ENCODE results near the gene FIS1. TPM values are rescaled to one million over a fixed set of nuclear protein-coding genes. Genes with fewer than 3 reads are reported as not detected.
A peak's percentile ranks its signal among the peaks of the same experiment; 100 is the strongest.
"Not testable (repeated sequence)": the region's sequence is repeated elsewhere in the genome, so short reads cannot be mapped to it uniquely, and the experiment has no call there.

Gene FIS1
- polyA plus RNA-seq, 6 donors from 2014 or later: 221 to 266 (median 244) TPM

DNA sequence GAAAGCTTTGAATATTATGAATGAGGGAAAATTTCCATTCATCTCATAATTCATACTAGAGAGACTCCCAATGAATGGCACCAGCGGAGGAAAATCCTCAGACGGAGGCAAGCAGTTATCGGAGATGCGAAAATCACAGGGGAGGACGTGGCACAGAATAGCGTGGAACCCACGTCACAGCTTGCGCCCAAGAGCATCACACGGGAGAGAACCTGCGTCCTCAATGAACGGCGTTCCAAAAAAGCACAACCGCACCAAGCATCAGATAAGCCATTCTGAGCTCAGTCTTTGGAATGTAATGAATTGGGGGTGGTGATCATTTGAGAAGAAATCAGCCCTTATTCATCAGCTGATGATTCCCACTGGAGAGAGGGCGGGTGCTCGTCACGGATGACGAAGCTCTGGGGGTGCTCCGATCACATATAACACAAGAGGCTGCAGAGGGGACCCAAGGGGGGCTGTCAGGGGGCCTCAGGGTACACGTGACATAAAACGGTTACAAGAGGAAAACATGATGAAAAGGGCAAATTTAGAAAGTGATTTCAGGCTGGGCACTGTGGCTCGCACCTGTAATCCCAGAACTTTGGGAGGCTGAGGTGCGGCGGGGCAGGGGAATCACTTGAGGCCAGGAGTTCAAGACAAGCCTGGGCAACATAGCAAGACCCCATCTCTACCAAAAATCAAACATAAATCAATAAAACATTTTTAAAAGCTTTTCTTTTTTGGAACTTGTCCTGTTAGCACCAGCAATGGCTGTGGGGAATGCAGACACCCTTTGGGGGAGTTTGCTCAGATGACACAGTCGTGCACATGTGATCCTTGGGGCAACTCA lies 33.8 kb upstream of the FIS1 start:
- H3K27me3 Mint-ChIP-seq: peaks cover 26 to 51% (median 42%) of the 10 kb centered on the region in 3 donors
- peaks cover 0 to 9% (median 5%) of the 10 kb centered on the region in 3 donors for H3K4me1 Mint-ChIP-seq
- H3K4me3 Mint-ChIP-seq: no peak overlapping the region
- H3K27ac Mint-ChIP-seq: no peak overlapping the region
- ATAC-seq (ENCODE audit: low read depth in 2 of 2) (no peak), DNase-seq (no peak)
- no peaks in the 10 kb centered on the region for H3K36me3 Mint-ChIP-seq
- no peaks in the 10 kb centered on the region for H3K9me3 Mint-ChIP-seq

DNA sequence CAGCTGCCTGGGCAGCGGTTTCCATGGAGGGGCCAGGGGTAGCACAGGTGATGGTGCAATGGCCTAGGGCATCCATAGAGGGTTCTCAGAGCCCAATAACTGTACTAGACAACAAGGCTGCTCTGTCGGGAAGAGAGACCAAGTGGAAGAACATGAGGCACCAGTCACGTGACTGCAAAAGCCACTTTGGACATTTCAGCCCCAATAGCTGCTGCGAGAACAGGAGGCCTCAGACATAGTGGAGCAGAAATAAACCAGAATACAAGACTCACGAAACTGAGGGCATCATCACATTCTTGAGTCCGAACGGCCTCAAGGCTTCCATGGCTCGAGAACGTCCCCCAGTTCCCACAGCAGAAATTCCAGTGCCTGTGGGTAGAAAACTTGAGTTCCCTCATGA lies 32.3 kb upstream of the FIS1 start:
- H3K27ac Mint-ChIP-seq: peak overlapping the region in 1 of 6 donors; percentile 36
- H3K4me1 Mint-ChIP-seq: no peaks in the 10 kb centered on the region
- DNase-seq (no peak), ATAC-seq (ENCODE audit: low read depth in 2 of 2) (no peak)
- H3K9me3 Mint-ChIP-seq: no peaks in the 10 kb centered on the region
- H3K36me3 Mint-ChIP-seq: no peaks in the 10 kb centered on the region
- H3K4me3 Mint-ChIP-seq: no peak overlapping the region
- peaks cover 27 to 52% (median 51%) of the 10 kb centered on the region in 3 donors for H3K27me3 Mint-ChIP-seq

DNA sequence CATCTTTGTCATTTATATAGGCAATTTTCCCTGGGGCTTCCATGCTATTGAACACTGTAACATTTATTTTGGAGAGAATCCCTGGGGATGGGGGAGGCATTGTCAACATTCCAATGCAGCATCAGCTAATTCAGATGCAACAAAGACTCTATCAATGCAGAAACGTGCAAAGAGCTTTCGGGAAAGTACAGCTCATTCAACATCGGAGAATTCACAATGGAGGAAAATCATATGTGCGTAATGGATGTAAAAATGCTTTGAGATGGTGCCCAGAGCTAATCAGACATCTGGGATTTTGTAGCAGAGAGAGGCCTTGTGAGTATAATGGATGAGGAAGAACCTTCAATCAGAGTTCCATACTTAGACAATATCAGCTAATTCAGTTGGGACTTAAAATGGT lies 28.3 kb upstream of the FIS1 start:
- no peak overlapping the region for H3K4me3 Mint-ChIP-seq
- no peaks in the 10 kb centered on the region for H3K9me3 Mint-ChIP-seq
- DNase-seq (no peak), ATAC-seq (ENCODE audit: low read depth in 2 of 2) (no peak)
- H3K4me1 Mint-ChIP-seq: no peaks in the 10 kb centered on the region
- H3K27ac Mint-ChIP-seq: no peak overlapping the region
- peaks cover 22 to 28% (median 23%) of the 10 kb centered on the region in 3 donors for H3K27me3 Mint-ChIP-seq
- H3K36me3 Mint-ChIP-seq: no peaks in the 10 kb centered on the region

DNA sequence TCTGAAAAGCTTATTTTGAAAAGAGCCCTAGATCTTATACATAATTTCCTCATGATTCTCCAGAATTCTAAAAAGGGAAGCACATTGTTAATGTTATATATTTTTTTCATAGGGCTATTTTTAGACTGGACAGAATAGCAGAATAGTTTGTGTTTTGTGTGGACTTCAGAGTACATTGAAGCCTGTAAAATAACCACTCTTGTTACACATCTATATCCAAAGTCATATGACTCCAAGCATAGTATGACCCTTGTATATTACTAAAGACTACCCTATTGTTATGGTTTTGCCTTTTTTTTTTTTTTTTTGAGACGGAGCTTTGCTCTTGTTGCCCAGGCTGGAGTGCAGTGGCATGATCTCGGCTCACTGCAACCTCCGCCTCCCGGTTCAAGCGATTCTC lies 26.1 kb upstream of the FIS1 start:
- Mint-ChIP-seq H3K9me3 (no peaks in the 10 kb centered on the region), H3K36me3 (no peaks in the 10 kb centered on the region), H3K27me3 (peaks cover 9 to 16% (median 12%) of the 10 kb centered on the region in 3 donors), H3K4me1 (no peaks in the 10 kb centered on the region), H3K27ac (no peak overlapping the region), H3K4me3 (no peak overlapping the region)
- DNase-seq (no peak), ATAC-seq (ENCODE audit: low read depth in 2 of 2) (no peak)

DNA sequence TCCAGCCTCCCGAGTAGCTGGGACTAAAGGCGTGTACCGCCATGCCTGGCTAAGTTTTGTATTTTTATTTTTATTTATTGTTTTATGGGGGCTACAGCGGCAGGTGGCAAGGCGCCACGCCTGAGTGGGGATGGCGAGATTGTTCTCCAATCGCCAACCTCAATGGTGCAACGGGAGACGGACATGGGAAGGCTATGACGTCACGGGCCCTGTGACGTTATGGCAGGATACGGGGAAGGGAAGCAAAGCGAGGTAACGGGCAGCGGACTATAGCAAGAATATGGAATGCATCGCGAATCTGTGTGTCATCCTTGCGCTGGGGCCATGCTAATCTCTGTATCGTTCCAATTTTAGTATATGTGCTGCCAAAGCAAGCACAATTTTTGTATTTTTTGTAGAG lies 24.8 kb upstream of the FIS1 start:
- no peaks in the 10 kb centered on the region for H3K4me1 Mint-ChIP-seq
- no peak overlapping the region for H3K4me3 Mint-ChIP-seq
- H3K27ac Mint-ChIP-seq: no peak overlapping the region
- no peak for DNase-seq
- no peaks in the 10 kb centered on the region for H3K36me3 Mint-ChIP-seq
- H3K9me3 Mint-ChIP-seq: no peaks in the 10 kb centered on the region
- peaks cover 15 to 22% (median 20%) of the 10 kb centered on the region in 3 donors for H3K27me3 Mint-ChIP-seq
- ATAC-seq (ENCODE audit: low read depth in 2 of 2): no peak

DNA sequence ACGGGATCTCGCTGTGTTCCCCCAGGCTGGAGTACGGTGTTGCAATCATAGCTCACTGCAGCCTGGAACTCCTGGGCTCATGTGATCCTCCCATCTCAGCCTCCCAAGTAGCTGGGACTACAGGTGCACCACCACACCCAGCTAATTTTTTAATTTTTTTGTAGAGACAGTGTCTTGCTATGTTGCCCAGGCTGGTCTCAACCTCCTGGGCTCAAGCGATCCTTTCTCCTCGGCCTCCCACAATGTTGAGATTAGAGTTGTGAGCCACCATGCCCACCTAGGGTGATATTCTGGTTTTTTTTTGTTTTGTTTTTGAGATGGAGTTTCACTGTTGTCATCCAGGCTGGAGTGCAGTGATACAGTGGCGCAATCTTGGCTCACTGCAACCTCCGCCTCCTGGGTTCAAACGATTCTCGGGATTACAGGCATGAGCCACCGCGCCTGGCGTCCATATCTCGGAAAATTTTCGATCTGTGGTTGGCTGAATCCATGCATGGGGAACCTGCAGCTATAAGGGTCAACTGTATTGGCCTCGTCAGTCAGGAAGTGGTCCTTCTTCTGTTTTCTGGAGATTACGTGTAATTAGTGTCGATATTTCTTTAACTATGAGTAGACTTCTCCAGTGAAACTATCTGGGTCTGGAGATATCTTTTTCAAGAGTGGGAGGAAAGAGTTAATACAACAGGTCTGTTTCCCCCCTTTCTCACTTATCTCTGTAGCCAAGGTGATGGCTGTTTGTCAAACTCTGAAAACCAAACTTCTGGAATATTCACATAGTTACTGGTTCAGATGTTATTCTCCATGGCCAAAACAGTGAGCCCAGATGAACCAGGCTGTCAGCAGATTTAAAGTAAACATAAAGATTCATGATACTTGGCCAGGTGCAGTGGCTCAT lies 21.0 kb upstream of the FIS1 start:
- DNase-seq (no peak), ATAC-seq (ENCODE audit: low read depth in 2 of 2) (no peak)
- Mint-ChIP-seq H3K4me3 (no peak overlapping the region), H3K4me1 (no peaks in the 10 kb centered on the region), H3K27ac (no peak overlapping the region), H3K27me3 (peaks cover 11 to 38% (median 21%) of the 10 kb centered on the region in 3 donors), H3K36me3 (no peaks in the 10 kb centered on the region), H3K9me3 (peaks cover 0 to 2% (median 0%) of the 10 kb centered on the region in 7 donors)

DNA sequence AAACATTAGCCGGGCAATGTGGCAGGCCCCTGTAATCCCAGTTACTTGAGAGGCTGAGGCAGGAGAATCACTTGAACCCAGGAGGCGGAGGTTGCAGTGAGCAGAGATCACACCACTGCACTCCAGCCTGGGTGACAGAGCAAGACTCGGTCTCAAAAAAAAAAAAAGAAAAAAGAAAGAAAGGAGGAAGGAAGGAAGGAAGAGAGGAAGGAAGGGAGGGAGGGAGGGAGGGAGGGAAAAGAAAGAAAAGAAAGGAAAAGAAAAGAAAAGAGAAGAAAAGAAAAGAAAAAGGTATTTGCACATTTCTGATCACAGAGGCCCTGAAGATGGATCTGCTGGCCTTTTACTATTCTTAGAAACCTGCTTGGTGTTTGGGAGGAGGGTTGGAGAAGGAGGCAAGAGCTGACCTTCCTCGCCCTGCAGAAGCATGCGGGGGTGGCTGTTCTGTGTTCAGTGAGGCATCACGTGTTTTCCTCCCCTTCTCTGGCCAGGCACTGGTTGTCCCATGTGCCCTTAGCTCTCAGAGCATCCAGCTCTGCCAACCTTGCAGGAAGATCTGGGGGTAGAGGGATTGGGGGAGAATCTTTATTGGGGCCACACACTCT lies 19.3 kb upstream of the FIS1 start:
- peaks cover 11 to 40% (median 21%) of the 10 kb centered on the region in 3 donors for H3K27me3 Mint-ChIP-seq
- H3K27ac Mint-ChIP-seq; DNase-seq; H3K36me3 Mint-ChIP-seq; H3K4me3 Mint-ChIP-seq; H3K9me3 Mint-ChIP-seq; H3K4me1 Mint-ChIP-seq; ATAC-seq (ENCODE audit: low read depth in 2 of 2): not testable (repeated sequence)

DNA sequence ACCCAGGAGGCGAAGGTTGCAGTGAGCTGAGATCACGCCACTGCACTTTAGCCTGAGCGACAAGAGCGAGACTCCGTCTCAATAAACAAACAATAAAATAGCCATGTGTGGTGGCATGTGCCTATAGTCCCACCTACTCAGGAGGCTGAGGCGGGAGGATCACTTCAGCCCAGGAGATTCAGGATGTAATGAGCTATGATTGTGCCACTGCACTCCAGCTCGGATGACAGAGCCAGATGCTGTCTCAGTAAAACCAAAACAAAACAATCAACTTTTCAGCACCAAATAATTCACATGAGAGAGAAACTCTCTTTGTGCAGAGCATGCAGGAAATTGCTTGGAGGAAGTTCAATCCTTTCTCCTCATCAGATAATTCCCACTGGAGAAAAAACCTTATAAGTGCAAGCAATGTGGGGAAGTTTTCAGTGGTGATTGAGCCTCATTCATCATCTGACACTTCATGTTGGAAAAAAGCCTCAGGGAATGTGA lies 13.4 kb upstream of the FIS1 start:
- Mint-ChIP-seq H3K27ac (no peak overlapping the region), H3K27me3 (peaks cover 0 to 32% (median 20%) of the 10 kb centered on the region in 3 donors), H3K4me1 (no peaks in the 10 kb centered on the region), H3K4me3 (no peak overlapping the region), H3K36me3 (no peaks in the 10 kb centered on the region), H3K9me3 (peaks cover 0 to 2% (median 0%) of the 10 kb centered on the region in 7 donors)
- no peak for ATAC-seq (ENCODE audit: low read depth in 2 of 2)
- no peak for DNase-seq

DNA sequence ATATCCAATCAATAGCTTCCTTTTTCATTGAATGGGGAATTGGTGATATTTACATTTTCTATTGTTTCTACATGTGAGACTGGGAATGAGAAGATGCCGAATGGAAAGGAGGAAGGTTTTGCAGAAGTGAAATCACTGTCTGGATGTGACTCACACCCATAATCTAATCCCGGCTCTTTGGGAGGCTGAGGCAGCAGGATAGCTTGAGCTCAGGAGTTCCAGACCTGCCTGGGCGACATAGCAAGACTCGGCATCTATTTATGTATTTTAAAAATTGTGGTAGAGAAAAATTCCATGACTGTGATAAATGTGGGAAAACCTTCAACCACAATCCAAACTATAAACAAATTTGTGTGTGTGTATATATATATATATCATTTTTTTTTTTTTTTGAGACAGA lies 10.9 kb upstream of the FIS1 start:
- no peak for DNase-seq
- H3K4me3 Mint-ChIP-seq: peak overlapping the region in 1 of 8 donors; percentile 58
- ATAC-seq (ENCODE audit: low read depth in 2 of 2): no peak
- H3K9me3 Mint-ChIP-seq: no peaks in the 10 kb centered on the region
- H3K36me3 Mint-ChIP-seq: peaks cover 6% of the 10 kb centered on the region in 2 donors
- peaks cover 0 to 13% (median 8%) of the 10 kb centered on the region in 3 donors for H3K27me3 Mint-ChIP-seq
- no peak overlapping the region for H3K27ac Mint-ChIP-seq
- H3K4me1 Mint-ChIP-seq: peaks cover 6 to 19% (median 19%) of the 10 kb centered on the region in 3 donors

DNA sequence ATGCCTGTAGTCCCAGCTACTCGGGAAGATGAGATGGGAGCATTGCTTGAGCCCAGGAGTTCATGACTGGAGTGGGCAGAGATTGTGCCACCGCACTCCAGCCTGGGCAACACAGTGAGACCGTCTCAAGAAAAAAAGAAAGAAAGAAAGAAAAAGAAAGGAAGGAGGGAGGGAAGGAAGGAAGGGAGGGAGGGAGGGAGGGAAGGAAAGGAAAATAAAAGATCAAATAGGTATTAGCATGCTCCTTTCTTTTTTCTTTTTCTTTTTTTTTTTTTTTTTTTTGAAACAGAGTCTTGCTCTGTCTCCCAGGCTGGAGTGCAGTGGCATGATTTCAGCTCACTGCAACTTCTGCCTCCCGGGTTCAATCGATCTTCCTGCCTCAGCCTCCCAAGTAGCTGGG lies 8.3 kb upstream of the FIS1 start:
- H3K4me3 Mint-ChIP-seq: peak overlapping the region in 7 of 8 donors; percentile 38 to 100 (median 99)
- ATAC-seq (ENCODE audit: low read depth in 2 of 2); H3K36me3 Mint-ChIP-seq; H3K9me3 Mint-ChIP-seq; DNase-seq: not testable (repeated sequence)
- peak overlapping the region in 2 of 6 donors; percentile 26 to 98 for H3K27ac Mint-ChIP-seq
- peaks cover 0 to 12% (median 8%) of the 10 kb centered on the region in 3 donors for H3K27me3 Mint-ChIP-seq
- peaks cover 18 to 35% (median 32%) of the 10 kb centered on the region in 3 donors for H3K4me1 Mint-ChIP-seq

DNA sequence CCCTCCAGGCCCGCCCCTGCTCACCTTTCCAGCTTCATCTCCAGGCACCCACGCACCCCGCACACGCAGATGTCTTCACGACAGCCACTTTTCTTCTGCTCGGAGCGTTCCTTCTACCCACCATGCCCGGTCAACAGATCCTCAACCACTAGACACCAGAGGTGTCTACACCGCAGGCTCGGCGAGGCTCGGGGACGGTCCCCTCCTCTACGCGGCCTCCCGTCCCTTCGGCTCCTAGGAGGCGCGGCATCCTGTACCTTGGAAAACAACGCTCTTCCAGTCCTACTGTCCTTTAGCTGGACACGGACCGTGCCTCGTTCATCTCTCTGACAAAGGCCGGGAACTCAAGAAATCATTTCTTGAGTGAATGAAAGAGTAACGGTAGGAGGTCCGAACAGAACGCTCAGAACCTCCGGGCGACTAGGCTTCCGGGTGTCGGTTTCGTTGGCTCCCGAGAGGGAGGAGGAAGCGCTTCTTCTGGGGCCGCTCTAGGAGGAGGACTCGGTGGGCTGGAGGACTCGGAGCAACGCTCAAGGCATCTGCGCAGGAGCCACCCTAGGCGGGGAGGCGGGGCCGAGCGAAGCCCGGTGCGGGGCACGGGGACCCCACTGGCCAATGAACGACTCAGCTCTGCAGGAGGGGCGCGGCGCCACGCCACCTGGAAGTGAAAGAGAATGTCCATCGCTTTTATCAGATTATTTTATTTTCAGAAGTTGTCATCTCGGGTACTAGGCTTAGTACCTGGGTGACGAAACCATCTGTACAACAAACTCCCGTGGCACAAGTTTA lies 7.2 kb upstream of the FIS1 start:
- H3K36me3 Mint-ChIP-seq: peaks cover 6% of the 10 kb centered on the region in 2 donors

DNA sequence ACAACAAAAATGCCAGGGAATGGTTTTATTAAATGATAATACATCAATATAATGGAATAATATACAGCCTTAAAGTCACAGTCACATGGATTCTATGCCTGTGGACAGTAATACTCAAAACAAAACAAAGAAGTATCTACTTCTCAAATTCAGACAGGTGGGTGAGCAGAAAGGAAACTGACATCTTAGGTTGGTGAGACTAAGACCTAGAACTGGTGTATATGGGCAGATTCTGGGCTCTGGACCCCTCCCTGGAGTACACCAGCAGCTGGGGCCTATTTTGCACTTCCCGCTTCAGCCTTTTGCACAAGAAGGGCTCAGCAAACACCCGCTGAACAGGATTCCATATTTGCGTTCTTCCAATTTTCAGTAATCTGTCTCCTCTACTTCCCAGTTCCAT lies 5.4 kb upstream of the FIS1 start:
- ATAC-seq (ENCODE audit: low read depth in 2 of 2) (no peak), DNase-seq (no peak)
- peak overlapping the region; percentile 62 to 100 (median 98) for H3K4me3 Mint-ChIP-seq
- H3K27me3 Mint-ChIP-seq: peaks cover 0 to 8% (median 6%) of the 10 kb centered on the region in 3 donors
- no peaks in the 10 kb centered on the region for H3K9me3 Mint-ChIP-seq
- peak overlapping the region in 1 of 6 donors; percentile 94 for H3K27ac Mint-ChIP-seq
- peaks cover 6% of the 10 kb centered on the region in 2 donors for H3K36me3 Mint-ChIP-seq
- peaks cover 26 to 48% (median 40%) of the 10 kb centered on the region in 3 donors for H3K4me1 Mint-ChIP-seq

More for the DNA sequence above, 7.2 kb upstream of the FIS1 start:
- Mint-ChIP-seq H3K4me1 (peaks cover 21 to 41% (median 35%) of the 10 kb centered on the region in 3 donors), H3K27me3 (peaks cover 0 to 12% (median 8%) of the 10 kb centered on the region in 3 donors), H3K9me3 (no peaks in the 10 kb centered on the region), H3K27ac (peak overlapping the region; percentile 94 to 98 (median 98)), H3K4me3 (peak overlapping the region; percentile 96 to 100 (median 99))
- peak; percentile 97 to 98 for ATAC-seq (ENCODE audit: low read depth in 2 of 2)
- peak; percentile 98 for DNase-seq

Measured in naive B cell (primary cell).